NCI-H446 (cell line): Measurements from ENCODE around the gene PPP1R7.
A peak's percentile ranks its signal among the peaks of the same experiment; 100 is the strongest.

Experiments used
- DNase-seq, 2 experiments: peaks; one replicate each; lab custom pipeline; 2025; lab: John Stamatoyannopoulos, UW

PPP1R7 gene

DNA sequence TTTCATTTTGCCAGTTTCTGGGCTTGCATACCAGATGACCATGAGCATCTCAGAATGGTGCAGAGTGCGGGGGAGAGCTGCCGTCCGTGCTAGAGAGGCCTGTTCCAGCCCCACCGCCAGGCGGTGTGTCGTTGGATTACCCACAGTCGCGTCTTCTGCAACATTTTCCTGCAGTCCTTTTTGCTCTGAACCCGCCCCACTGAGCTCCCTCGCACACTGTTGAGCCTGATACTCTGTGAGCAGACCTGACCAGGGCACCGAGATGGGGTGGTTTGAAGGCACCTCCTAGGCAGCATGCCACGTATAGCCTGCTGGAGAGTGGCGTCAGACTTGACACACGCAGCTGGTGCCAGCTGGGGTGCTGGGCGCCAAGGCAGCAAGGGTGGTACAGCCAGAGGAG is 18.1 kb downstream of the PPP1R7 start:
- DNase-seq = no peak

DNA sequence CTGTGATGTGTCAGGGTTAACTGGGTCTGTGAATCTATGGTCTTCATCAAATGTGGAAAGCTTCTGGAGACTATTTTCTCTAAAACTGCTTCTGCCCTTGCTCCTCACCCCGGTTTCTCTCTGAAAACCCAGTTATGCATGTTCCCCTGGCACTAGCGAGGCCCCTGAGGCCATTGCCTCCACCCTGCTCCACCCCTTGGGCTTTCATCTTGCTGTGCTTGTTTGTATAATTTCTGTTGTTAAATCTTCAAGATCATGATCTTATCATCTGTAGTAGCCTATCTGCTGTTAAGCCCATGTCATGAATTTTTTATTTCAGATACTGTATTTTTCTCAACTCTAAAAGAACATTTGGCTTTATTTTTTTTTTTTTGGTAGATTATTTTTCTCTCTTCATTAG is 23.3 kb downstream of the PPP1R7 start:
- no peak for DNase-seq

DNA sequence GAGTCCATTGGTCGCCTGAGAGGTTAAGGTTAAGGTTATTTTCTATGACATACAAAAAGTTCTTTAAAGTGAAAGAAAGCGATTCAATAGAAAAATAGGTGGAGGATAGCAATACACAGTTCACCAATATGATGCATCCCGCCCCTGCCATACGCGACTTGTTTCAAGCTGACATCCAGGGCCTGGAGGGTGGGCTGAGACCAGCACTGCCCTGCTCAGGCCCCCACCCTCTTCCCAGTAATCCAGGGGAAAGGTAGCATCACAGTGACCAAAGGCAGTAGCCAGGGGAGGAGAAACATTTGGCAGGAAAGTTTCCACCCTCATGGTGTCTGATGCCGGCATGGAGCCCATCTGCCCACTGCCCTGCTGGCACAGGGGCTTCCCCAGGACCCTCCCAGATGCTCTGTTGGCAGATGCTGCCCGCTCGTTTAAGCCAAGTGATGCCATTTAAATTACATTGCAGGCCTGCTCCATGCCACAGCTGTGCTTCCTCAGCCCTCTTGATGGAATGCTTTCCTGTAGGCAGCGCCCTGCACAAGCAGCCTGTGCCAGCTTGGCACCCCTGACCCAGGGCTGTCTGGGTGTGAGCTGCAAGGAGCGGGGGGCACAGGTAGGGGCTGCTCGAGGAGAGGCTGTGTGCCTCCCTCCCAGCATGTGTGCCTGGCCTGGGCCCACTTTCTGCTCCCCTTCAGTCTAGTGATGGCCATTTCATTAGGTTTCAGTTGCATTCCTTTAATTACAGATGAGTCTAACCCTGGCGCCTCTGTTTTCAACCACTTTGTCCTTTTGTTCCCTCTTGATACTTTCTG is 27.5 kb downstream of the PPP1R7 start:
- DNase-seq = peak in 1 of 2 experiments; percentile 26

DNA sequence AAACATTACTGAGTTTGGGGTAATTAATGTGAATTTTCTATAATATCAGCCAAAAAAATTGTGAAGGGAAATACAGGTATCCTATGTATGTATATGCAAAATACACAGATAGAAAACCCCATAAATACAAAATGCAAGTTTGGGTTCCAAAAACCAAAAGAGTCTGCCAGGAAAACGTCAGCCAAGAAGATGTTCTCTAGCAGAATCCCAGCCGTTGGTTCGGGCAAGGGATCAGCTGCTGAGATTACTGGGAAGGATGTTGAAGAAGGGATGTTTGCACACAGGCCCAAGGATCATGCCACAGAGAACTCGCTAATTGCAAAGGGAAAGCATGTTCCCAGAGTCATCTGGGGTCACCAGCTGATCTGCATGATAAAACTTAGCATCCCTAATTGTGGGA is 28.7 kb downstream of the PPP1R7 start:
- DNase-seq = no peak

DNA sequence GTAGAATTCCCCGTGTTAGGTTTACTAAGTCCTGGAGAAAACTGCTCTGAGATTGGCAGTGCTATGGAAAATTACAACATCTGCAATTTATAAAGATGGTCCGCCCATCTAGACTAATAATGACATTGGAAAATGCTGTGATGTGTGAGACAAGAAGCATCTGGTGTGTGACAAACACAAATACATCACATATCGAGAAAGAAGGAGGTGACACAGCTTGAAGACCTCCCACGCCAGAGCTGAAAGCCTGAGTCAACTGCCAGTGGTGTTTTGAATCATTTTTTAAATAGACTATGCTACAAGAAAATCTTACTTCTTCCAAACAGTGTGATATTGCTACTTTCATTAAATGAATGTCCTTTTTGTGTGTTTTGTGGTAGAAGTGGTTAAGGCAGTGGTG is 29.6 kb downstream of the PPP1R7 start:
- DNase-seq = no peak

DNA sequence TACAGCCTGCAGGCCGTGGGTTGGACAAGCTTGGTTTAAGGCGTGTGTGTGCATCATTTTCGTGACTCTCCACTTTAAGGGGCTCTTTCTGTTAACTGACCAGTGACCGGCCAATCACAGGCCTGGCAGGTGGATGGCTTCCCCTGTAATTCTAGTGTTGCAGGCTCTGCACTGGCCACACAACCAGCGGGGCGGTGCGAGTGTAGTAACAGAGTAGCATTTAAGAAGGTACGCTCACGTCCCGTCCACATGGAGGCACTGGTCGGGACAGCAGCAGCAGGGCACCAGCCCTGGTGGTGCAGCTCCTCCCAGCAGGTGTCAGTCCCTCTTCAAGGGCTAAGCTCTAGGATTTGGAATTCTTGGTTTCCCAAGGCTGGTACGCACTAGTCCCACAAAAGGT is 30.2 kb downstream of the PPP1R7 start:
- no peak for DNase-seq

DNA sequence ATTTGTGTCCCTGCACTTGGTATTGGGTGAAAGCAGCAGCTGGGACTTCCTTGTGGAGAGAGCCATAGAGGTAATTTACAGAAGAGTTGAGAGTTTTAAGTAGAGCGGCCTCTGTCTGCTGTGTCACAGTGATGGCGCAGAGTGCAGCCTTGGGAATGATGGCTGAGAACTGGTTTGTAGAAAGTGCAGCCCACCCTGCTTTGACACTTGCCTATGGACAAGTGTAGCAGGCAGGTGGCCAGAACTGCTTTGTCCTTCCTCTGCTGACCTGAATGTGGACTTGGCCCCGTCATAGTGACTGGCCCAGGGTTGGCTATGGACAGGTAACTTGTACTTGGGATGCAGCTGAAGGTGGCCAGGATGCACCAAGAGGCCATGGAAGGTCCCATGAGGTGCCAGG is 31.9 kb downstream of the PPP1R7 start:
- DNase-seq = no peak

DNA sequence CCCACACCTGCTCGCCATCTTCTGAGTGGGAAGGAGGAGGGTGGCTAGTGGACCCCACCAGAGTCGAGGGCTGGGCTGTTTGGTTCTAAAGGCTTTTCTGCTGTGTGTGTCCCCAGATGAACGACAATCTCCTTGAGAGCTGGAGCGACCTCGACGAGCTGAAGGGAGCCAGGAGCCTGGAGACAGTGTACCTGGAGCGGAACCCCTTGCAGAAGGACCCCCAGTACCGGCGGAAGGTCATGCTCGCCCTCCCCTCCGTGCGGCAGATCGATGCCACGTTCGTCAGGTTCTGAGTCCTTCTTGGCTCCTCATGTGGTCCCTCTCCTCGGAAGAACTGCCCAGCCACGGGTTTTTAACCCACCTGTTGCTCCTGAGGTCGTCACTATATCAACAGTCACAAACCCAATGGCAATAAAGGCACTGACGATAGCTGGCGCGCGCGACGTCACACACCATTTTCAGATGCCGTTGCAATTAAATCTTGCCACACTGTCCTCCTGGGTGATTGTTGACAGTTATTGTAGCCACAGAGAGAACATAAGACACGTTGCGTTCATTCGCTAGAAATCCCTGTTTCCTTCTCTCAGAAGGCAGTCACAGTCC is 32.4 kb downstream of the PPP1R7 start:
- no peak for DNase-seq

DNA sequence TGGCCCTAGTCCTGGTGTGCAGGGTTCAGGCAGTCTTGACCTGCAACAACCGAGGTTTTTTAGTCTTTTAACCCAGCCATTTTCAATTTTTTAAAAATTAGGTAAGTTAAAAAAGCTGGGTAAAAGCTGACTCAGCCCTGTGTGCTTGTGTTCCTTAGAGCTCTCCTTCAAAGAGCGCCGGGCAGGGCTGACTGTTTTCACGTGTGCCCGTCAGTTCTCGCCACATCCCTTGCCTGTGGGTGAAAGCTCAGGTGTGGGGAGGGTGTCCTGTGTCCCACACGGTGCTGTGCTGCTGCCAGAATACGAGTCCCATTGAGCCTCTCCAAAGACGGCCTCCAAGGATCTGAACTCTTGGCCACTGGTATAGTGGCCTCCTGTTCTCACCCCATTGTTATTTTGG is 33.0 kb downstream of the PPP1R7 start:
- no peak for DNase-seq

DNA sequence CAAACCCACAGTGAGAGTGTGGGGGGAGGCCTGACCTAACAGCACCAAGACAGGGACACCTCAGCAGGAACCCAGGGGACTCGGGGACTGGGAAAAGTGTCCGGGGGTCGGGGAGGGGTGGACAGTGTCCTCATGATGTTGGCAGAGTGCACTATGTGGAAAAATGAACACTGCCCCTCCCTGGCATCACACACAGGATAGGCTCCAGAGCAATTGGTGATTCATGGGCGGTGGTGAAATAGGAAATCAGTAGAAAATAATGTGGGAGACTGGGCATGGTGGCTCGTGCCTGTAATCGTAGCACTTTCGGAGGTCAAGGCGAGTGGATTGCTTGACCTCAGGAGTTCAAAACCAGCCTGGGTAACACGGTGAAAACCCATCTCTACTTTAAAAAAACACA is 34.6 kb downstream of the PPP1R7 start:
- DNase-seq = no peak

DNA sequence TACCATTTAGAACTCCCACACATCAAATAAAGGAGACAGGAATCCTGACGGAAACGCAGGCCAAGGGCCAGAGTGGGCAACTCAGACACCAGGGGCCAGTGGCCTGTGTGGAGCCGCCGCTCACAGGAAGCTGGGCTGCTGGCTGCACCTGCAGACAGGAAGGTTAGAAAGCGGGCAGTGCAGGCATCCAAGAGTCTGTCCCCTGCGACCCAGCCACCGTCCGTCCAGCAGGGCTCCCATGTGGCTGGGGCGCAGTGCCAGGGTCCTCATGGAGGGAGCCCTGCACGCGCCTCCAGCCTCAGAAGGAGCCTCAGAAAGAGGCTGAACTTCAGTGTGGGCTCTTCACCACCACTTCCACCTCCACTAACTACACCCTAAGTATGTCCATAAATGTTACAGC is 35.7 kb downstream of the PPP1R7 start:
- DNase-seq = no peak

DNA sequence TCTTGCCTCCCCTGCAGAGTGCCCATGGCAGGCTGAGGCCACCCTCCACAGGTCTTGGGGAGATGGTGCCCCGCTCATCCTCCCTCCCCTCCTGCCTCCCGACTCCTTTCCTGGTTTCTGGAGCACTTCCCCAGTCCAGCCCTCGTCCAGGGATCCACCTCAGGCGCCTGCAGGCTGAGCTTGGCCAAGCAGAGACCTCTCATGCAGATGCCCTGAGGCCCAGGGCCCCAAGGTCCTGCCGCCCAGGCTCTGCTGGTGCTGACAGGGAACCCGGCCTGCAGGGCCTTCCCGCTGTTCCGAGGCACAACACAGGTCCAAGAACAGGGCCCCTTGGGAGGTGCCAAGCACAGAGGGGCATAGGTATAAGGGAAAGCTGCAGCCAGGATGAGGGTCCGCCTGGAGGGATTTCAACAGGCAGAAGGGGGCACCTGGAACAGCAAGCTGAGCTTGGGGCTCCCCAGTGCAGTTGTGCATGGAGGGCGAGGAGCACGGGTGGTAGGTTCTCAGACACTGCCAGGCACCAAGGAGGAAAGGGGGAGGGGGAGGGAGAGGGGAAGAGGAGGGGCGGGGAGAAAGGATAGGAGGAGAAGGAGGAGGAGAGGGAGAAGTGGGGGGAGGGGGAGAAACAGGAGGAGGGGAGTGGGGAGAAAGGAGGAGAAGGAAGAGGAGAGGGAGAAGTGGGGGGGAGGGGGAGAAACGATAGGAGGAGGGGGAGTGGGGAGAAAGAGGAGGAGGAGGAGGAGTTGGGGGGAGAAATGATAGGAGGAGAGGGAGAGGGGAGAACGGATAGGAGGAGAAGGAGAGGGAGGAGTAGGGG is 37.0 kb downstream of the PPP1R7 start:
- no peak for DNase-seq

DNA sequence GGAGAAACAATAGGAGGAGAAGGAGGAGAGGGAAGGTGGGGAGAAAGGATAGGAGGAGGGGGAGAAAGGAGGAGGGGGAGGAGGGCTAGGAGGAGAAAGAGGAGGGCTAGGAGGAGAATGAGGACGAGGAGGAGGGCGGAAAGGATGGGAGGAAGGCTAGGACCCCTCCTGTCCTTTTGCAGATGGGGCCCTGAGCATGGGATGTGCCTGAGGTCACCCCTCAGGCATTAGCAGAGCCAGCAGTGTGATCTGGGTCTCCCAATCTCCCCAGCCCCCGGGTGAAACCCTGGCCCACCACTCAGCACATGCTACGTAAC is 37.6 kb downstream of the PPP1R7 start:
- no peak for DNase-seq

DNA sequence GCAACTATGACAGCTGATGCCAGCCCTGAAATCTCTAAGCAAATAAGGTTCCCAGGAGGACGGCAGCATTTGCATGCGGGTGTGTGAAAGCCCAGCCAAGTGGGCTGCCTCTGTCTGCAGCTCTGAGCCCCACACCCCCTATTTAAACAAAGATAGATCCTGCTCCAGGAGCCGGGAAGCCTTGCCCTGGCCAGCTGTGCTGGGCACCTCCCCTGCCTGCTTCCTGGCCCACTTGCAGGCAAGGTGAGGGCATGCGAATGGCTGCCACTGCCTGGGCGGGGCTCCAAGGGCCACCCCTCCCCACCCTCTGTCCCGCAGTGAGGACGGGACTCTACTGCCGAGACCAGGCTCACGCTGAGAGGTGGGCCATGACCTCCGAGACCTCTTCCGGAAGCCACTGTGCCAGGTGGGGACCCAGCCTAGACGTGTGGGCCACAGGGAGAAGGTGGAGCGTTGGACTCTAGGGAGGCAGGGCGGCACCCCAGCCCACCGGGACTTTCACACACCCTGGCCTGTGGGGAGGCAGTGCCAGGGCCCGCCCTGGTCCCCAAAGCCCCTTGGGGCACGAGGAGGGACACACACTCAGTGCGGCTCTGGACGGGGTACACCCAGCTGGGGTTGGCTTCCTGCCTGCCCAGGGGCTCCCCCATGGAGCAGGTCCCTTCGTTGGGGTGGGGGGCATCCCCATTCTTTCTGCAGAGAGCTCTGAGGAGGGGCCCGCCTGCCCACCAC is 38.3 kb downstream of the PPP1R7 start, which contains the start of gene ANO7:
ANO7 (plus strand) TSS at position 317 of the 732 bp plus-strand sequence. CDS start 1,387 bp downstream, outside the sequence.
- DNase-seq = no peak

DNA sequence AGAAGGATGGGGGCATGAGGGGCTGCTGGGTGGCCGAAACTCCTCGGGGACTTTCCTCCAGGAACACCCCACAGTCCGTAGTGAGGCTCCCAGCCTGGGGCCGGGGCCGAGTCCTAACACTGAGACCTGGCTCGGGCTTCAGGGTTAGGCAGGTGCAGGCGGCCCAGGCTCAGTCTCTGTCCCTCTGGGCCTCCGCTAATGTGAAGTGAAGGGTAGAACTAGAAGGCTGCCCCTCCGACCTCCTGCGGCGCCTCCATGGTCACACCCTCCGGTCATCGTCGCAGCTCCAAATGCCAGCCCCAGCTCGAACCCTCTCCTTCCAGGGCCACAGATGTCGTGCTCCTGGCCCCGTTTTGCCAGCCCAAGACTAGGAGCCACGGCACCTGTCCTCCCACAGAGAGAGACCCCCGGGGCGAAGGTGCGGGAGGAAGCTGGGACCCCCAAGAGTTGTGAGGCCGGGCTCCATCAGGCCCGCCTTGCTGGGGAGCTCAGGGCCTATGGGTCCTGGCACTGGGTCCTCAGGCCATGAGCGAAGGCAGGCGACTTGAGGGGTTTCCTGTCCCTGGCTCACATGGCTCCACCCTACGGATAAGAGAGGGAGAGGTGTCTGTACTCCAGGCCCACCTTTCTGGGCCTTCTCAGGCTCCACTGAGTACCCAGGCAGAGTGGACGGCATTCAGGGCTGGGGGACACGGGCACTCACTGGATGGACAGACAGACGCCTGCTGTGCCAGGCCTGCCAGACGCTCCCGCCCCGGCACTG is 39.0 kb downstream of the PPP1R7 start:
- DNase-seq = no peak

DNA sequence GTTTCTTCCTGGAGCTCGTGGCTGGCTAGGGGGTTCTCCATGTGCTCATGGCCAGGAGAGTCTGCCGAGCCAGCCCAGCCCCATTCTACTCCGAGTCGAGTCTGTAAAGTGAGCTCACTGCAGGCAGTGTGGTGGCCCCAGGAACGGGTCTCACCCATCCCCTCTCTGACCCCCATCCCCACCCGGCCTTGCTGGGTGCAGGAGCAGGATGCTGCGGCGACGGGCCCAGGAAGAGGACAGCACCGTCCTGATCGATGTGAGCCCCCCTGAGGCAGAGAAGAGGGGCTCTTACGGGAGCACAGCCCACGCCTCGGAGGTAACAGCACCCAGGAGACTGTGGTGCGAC is 39.6 kb downstream of the PPP1R7 start:
- DNase-seq = no peak

DNA sequence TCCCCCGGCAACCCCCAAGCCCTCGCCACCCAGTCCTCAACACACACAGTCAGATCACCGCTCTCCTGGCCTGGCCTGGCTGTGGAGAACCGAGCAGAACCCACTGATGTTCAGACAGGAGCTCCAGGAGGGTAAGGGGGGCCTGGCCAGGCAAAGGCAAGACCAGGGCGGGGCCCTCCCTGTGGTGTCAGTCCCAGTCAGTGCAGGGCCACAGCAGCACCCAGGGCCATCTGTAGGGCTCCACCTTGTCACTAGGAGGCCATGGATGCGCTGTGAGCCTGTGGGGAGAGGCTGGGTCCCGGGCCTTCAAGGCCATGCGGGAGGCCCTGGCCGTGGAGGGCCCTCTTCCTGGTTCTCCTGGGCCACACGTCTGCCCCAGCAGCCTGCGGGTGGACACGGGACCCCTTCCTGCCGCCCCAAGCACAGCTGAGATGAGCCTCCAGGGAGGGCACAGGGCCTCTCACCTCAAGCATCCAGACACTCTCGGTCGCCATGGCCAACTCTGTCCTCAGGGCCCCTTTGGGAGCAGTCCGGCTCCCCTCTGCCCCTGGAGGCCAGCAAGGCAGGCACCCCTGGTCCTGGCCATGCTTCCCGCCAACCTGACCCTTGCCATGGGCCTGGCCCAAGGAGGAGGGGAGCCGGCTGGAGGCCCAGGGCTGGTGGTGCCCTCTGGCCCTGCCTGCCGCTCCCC is 40.2 kb downstream of the PPP1R7 start:
- no peak for DNase-seq

DNA sequence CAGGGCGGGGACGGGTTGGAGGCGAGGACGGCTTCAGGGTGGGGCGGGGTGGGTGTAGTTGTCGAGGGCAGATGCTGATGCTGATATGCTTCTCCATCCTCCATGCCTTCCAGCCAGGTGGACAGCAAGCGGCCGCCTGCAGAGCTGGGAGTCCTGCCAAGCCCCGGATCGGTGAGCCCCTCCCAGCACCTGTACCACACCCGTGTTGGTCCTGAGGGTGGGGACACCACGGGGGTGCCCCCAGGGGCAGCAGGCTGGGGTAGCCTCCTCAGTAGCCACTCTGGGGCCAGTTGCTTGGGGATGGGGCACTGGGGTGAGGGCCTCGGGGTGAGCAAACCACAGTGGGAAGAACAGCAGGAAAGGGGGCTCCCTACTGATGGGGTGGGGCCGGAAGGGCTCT is 40.8 kb downstream of the PPP1R7 start:
- no peak for DNase-seq

DNA sequence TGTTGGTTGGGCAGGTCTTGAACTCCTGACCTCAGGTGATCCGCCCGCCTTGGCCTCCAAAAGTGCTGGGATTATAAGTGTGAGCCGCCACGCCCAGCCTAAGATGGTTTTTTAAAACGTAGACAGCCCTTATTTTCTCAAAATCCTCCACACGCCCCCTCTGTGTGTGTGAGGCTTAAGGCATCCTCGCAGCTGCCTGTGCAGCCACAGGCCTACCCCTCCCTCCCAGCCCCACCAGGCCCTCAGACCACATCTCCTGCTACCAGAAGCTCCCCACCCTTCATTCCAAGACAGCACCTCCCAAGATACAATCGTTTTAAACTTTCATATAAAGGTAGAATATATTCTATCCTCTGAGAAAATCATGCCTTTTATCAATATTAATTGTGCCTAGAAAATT is 43.0 kb downstream of the PPP1R7 start:
- no peak for DNase-seq

DNA sequence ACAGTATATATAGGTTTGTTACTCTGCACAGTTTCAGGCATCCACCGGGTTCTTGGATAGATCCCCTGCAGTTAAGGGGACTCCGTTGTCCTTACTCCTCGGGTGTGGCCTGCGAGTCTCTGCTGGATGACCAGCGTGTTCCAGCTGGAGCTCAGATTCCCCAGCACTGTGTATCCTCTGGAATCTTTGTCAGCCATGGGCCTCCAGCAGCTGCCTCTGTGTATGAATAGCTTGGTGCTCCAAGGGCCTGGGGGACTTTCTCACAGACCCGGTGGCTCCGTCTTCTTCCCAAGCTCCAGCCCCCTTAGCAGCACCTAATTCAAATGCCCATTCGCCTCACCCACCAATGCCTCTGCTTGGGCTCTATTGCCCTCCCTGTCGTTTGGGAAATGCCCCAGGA is 44.5 kb downstream of the PPP1R7 start:
- no peak for DNase-seq

DNA sequence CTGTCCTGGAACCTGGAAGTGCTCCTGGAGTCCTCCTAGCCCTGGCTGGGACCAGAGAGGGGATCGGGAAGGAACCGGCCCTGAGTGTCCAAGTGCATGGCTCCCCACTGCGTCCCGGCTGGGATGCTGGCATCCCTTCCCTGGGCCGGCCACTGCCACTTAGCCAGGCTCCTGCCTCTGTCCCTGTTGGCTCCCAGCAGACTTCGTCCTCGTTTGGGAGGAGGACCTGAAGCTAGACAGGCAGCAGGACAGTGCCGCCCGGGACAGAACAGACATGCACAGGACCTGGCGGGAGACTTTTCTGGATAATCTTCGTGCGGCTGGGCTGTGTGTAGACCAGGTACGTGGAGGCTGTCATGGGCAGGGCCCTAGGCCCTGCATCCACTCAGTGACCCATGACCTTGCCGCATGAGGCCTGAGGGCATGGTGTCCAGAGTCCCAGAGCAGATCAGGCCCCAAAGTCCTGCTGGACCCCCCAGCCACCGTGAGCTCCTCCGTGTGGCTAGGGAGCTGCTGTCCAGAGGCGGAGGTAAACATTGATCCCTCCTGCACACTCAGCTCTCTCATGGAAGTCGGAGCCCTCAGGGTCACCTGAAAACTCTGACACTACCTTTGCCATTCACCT is 45.4 kb downstream of the PPP1R7 start:
- DNase-seq = no peak
